A549 (cell line): ENCODE data around the gene ATG16L1.

Source experiments
- EP300 ChIP-seq, 2 experiments: fragments of >200 bp; sonication (Bioruptor Twin); formaldehyde crosslinking; IDR thresholded peaks; 2 replicates in 1 of 2; 3 replicates in 1 of 2; pipeline ENCODE4 v1.6.1; 2016 to 2017
- HDAC2 ChIP-seq: fragments of 200-600 bp; sonication (generic); IDR thresholded peaks from 2 replicates; pipeline ENCODE4 v1.6.1; 2016
- MAFK ChIP-seq: fragments of 450-650 bp; IDR thresholded peaks from 2 replicates; pipeline ENCODE4 v1.6.1; 2014; ENCODE audit not compliant: partially characterized antibody
- RCOR1 ChIP-seq: fragments of 150-350 bp; IDR thresholded peaks from 2 replicates; pipeline ENCODE4 v1.6.1; 2014; ENCODE audit warnings: antibody characterized with exemption, low read length, low read depth
- SMC3 ChIP-seq: fragments of >200 bp; sonication (Bioruptor Twin); formaldehyde crosslinking; IDR thresholded peaks from 3 replicates; pipeline ENCODE4 v1.6.1; 2018; ENCODE audit warnings: inconsistent platforms
- TF ChIP-seq, protein P1 (sequence below): fragments of >200 bp; sonication (Bioruptor Twin); formaldehyde crosslinking; IDR thresholded peaks from 3 replicates; pipeline ENCODE4 v1.5.1; 2016

- TF ChIP-seq, protein P1, sequence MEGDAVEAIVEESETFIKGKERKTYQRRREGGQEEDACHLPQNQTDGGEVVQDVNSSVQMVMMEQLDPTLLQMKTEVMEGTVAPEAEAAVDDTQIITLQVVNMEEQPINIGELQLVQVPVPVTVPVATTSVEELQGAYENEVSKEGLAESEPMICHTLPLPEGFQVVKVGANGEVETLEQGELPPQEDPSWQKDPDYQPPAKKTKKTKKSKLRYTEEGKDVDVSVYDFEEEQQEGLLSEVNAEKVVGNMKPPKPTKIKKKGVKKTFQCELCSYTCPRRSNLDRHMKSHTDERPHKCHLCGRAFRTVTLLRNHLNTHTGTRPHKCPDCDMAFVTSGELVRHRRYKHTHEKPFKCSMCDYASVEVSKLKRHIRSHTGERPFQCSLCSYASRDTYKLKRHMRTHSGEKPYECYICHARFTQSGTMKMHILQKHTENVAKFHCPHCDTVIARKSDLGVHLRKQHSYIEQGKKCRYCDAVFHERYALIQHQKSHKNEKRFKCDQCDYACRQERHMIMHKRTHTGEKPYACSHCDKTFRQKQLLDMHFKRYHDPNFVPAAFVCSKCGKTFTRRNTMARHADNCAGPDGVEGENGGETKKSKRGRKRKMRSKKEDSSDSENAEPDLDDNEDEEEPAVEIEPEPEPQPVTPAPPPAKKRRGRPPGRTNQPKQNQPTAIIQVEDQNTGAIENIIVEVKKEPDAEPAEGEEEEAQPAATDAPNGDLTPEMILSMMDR: no peak
- TF ChIP-seq MAFK (no peak), SMC3 (no peak), EP300 (IDR thresholded peaks at IDR 0.05) (no peak), RCOR1 (no peak), HDAC2 (no peak)
These were observed 4.4 kb upstream of the ATG16L1 start for GRCh38 chr2:233247116-233247515.
